NCI-H2196 (cell line): Measurements from ENCODE around the gene GOSR2.
"Not testable (repeated sequence)": the region's sequence is repeated elsewhere in the genome, so short reads cannot be mapped to it uniquely, and the experiment has no call there.

Source experiments
- DNase-seq: peaks from one replicate; lab custom pipeline; 2025; ENCODE audit not compliant: unreplicated experiment; lab: John Stamatoyannopoulos, UW

Gene GOSR2

DNA sequence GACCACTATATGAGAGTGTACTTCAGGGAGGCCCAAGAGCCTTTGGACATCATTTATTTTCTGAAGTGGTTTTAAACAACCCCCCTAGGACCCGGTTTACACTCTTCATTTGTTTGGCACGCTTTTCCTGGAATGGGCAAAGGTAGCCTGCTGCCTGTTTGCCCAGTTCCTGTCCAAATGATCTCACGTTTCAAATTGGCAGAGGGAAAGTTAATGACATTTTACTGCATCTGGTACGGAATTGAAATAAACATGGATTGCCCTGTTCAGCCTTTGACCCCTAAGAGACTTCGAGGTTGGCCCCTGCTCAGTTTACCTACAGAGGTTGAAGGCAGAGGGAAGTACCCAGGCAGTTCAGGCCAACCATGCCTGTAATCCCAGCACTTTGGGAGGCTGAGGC lies 61.9 kb downstream of the GOSR2 start:
- peak; percentile 90 for DNase-seq

- DNase-seq: no peak
Measured at GRCh38 chr17:46986366-46986765, 63.4 kb downstream of the GOSR2 start.

GRCh38 chr17:46987927-46988326 lies 65.0 kb downstream of the GOSR2 start:
- DNase-seq: not testable (repeated sequence)

DNA sequence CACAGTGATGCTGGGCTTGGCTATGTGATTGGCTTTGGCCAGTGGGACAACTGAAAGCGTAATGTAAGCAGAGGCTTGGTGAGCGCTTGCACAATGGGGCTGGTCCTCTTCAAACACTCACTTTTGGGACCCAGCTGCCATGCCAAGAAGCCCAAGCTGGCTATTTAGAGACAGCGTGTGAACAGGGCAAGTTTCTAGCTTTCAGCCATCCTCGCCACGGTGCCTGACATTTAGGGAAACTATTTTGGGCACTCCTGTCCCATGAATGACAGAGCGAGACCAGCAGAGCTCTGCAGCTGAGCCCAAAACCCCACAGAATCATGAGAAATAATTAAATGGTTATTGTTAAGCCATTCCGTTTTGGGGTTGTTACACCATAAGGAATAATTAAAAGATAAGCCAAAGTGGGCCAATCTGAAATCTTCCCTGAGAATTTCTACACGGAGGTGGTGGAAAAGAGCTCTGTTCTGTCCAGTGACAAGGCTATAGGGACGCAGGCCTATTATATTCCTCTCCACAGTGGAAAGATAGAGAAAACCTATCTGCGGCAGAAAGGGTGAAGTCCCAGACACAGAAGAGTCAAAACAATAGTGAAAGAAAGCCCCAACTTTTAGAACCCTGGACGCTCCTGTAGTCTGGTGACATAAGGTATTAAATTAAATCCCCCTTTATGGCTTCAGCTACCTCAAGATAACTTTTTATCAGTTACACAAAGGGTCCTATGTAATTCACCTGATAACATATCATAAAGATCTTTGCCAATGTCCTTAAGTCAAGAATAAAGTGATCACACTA lies 66.9 kb downstream of the GOSR2 start:
- no peak for DNase-seq

DNA sequence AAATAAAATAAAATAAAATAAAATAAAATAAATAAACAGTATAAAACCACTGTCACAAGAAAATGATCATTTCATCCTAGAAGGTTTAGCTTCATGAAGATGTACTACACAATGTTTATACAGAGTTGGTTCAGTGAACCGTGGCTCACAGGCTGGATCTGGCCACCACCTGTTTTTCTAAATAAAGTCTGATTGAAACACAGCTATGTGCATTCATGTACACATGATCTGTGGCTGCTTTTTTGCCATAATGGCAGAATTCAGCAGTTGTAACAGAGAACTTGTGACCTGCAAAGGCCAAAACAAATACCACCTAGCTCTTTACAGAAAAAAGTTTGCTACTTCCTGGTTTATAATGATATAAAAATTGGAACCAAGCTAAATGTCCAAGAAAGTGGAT lies 68.7 kb downstream of the GOSR2 start:
- DNase-seq: peak; percentile 24
